IMR-90 (cell line): ENCODE results near the gene PHACTR3. TPM values are rescaled to one million over a fixed set of nuclear protein-coding genes. Genes with fewer than 3 reads are reported as not detected.

Experiments
- ATAC-seq: fragments of 200-7000 bp; cut with Tn5 transposase; 2 replicates; pipeline ENCODE4 v1.9.1; 2020; ENCODE audit warnings: low read depth, mild to moderate bottlenecking, moderate library complexity
- BruUV-seq: library from RNA; stranded (reverse); fragments of 400-500 nt; replicated peaks from 2 replicates; lab custom pipeline; 2021; lab: Mats Ljungman, UMichigan
- CTCF ChIA-PET: fragments of 300-600 bp; formaldehyde crosslinking; extraction: SDS; loops from one replicate; lab custom pipeline; 2021; ENCODE audit warnings: antibody characterized with exemption; lab: Yijun Ruan, JAX
- POLR2A ChIA-PET: fragments of 300-600 bp; sonication (Branson Sonifier 250); formaldehyde crosslinking; loops from one replicate; lab custom pipeline; 2022; ENCODE audit warnings: antibody characterized with exemption; ENCODE audit not compliant: unreplicated experiment; lab: Charles Lee
- DNase-seq: peaks from one replicate; pipeline ENCODE4 v3.0.0; 2013
- H2AFZ ChIP-seq: replicated peaks from 2 replicates; pipeline ENCODE3; 2013; ENCODE audit warnings: low read length, mild to moderate bottlenecking; ENCODE audit not compliant: poor library complexity
- H2AK5ac ChIP-seq: 2 replicates; pipeline ENCODE4 v1.6.1; 2013; ENCODE audit warnings: low read depth, low read length, inconsistent platforms
- H2AK9ac ChIP-seq: replicated peaks from 2 replicates; pipeline ENCODE3; 2013; ENCODE audit warnings: mild to moderate bottlenecking, low read depth, low read length, moderate library complexity; ENCODE audit not compliant: poor library complexity
- H2BK120ac ChIP-seq: 2 replicates; pipeline ENCODE4 v1.6.1; 2013; ENCODE audit warnings: low read depth, low read length, inconsistent platforms
- H2BK15ac ChIP-seq: 3 replicates; pipeline ENCODE4 v1.6.1; 2013; ENCODE audit warnings: low read depth, low read length, inconsistent platforms
- H2BK20ac ChIP-seq: 2 replicates; pipeline ENCODE4 v1.6.1; 2013; ENCODE audit warnings: low read depth, mild to moderate bottlenecking, inconsistent platforms, low read length, moderate library complexity
- H2BK5ac ChIP-seq: 2 replicates; pipeline ENCODE4 v1.6.1; 2013; ENCODE audit warnings: mild to moderate bottlenecking, low read depth, low read length, inconsistent platforms; ENCODE audit not compliant: poor library complexity, severe bottlenecking
- H3K14ac ChIP-seq: replicated peaks from 2 replicates; pipeline ENCODE4 v1.6.1; 2013; ENCODE audit warnings: low read depth, low read length, inconsistent platforms
- H3K18ac ChIP-seq: 2 replicates; pipeline ENCODE4 v1.6.1; 2013; ENCODE audit warnings: low read depth, low read length, control low read depth
- H3K23ac ChIP-seq: 2 replicates; pipeline ENCODE4 v1.6.1; 2013; ENCODE audit warnings: low read depth, low read length, inconsistent platforms
- H3K27ac ChIP-seq: 2 replicates; pipeline ENCODE4 v1.5.1; 2013; ENCODE audit warnings: mild to moderate bottlenecking, control low read depth, low read length; ENCODE audit not compliant: insufficient read depth
- H3K27me3 ChIP-seq: 2 replicates; pipeline ENCODE4 v1.6.1; 2013; ENCODE audit warnings: low read length; ENCODE audit not compliant: control insufficient read depth, insufficient read depth
- H3K36me3 ChIP-seq: 2 replicates; pipeline ENCODE4 v1.6.1; 2013; ENCODE audit warnings: low read length, mixed read lengths; ENCODE audit not compliant: control insufficient read depth, insufficient read depth
- H3K4ac ChIP-seq: 2 replicates; pipeline ENCODE4 v1.6.1; 2013; ENCODE audit warnings: low read depth, low read length, inconsistent platforms
- H3K4me1 ChIP-seq: 2 replicates; pipeline ENCODE4 v1.6.1; 2013; ENCODE audit warnings: low read length, mixed read lengths; ENCODE audit not compliant: control insufficient read depth, insufficient read depth
- H3K4me2 ChIP-seq: 2 replicates; pipeline ENCODE4 v1.6.1; 2013; ENCODE audit warnings: low read depth, mild to moderate bottlenecking, control low read depth, low read length, moderate library complexity
- H3K4me3 ChIP-seq: 2 replicates; pipeline ENCODE4 v1.5.1; 2013; ENCODE audit warnings: low read depth, mild to moderate bottlenecking, control low read depth, low read length, moderate library complexity; ENCODE audit not compliant: insufficient read depth
- H3K56ac ChIP-seq: 2 replicates; pipeline ENCODE4 v1.6.1; 2013; ENCODE audit warnings: low read length, inconsistent platforms; ENCODE audit not compliant: insufficient read depth; ENCODE audit errors: extremely low read depth
- H3K79me1 ChIP-seq, 2 experiments: 2 replicates each; pipeline ENCODE4 v1.6.1; 2013; ENCODE audit warnings: low read length in 2 of 2, inconsistent platforms in 1 of 2, low read depth in 1 of 2
- H3K9ac ChIP-seq: 2 replicates; pipeline ENCODE4 v1.6.1; 2013; ENCODE audit warnings: low read depth, low read length, control low read depth
- H3K9me1 ChIP-seq: 2 replicates; pipeline ENCODE4 v1.6.1; 2013; ENCODE audit warnings: low read length, inconsistent platforms; ENCODE audit not compliant: insufficient read depth
- H3K9me3 ChIP-seq: 2 replicates; pipeline ENCODE4 v1.6.1; 2013; ENCODE audit warnings: low read length; ENCODE audit not compliant: control insufficient read depth, insufficient read depth
- H4K20me1 ChIP-seq: 2 replicates; pipeline ENCODE4 v1.6.1; 2013; ENCODE audit warnings: low read length, inconsistent platforms; ENCODE audit not compliant: insufficient read depth
- H4K5ac ChIP-seq: 2 replicates; pipeline ENCODE4 v1.6.1; 2013; ENCODE audit warnings: mild to moderate bottlenecking, low read depth, low read length, control low read depth
- H4K8ac ChIP-seq, 2 experiments: 2 replicates each; pipeline ENCODE4 v1.6.1; 2013; ENCODE audit warnings: low read depth in 2 of 2, low read length in 2 of 2, control low read depth in 1 of 2, inconsistent platforms in 1 of 2
- H4K91ac ChIP-seq: 2 replicates; pipeline ENCODE4 v1.6.1; 2013; ENCODE audit warnings: low read depth, low read length, inconsistent platforms; ENCODE audit not compliant: insufficient read depth
- BHLHE40 ChIP-seq: fragments of 150-350 bp; IDR thresholded peaks from 2 replicates; pipeline ENCODE4 v1.6.1; 2016; ENCODE audit warnings: mild to moderate bottlenecking, low read depth, low read length
- CEBPB ChIP-seq: IDR thresholded peaks from 2 replicates; pipeline ENCODE4 v1.6.1; 2012; ENCODE audit warnings: low read depth, low read length, improper control_type of control experiment
- CHD1 ChIP-seq: IDR thresholded peaks from 2 replicates; pipeline ENCODE4 v1.6.1; 2012; ENCODE audit warnings: low read depth, low read length, improper control_type of control experiment
- CTCF ChIP-seq: conservative IDR thresholded peaks from 2 replicates; pipeline ENCODE4 v1.5.1; 2012; ENCODE audit warnings: mild to moderate bottlenecking, low read depth, low read length, improper control_type of control experiment
- ELK1 ChIP-seq: fragments of 150-350 bp; IDR thresholded peaks from 2 replicates; pipeline ENCODE4 v1.6.1; 2016; ENCODE audit warnings: low read depth, mild to moderate bottlenecking, low read length, moderate library complexity, borderline replicate concordance
- FOS ChIP-seq: fragments of 150-350 bp; IDR thresholded peaks from 2 replicates; pipeline ENCODE4 v1.6.1; 2016; ENCODE audit warnings: low read depth, low read length
- MAZ ChIP-seq: IDR thresholded peaks from 2 replicates; pipeline ENCODE4 v1.6.1; 2012; ENCODE audit warnings: low read depth, mild to moderate bottlenecking, low read length, improper control_type of control experiment, moderate library complexity, borderline replicate concordance
- MXI1 ChIP-seq: IDR thresholded peaks from 2 replicates; pipeline ENCODE4 v1.6.1; 2012; ENCODE audit warnings: low read depth, mild to moderate bottlenecking, low read length, moderate library complexity, borderline replicate concordance
- NFE2L2 ChIP-seq: fragments of 150-350 bp; IDR thresholded peaks from 2 replicates; pipeline ENCODE4 v1.6.1; 2016; ENCODE audit warnings: low read depth, mild to moderate bottlenecking, low read length
- POLR2A ChIP-seq: IDR thresholded peaks from 2 replicates; pipeline ENCODE4 v1.6.1; 2012; ENCODE audit warnings: mild to moderate bottlenecking, low read depth, low read length
- RAD21 ChIP-seq: IDR thresholded peaks from 2 replicates; pipeline ENCODE4 v1.6.1; 2012; ENCODE audit warnings: low read length, improper control_type of control experiment
- RCOR1 ChIP-seq: IDR thresholded peaks from 2 replicates; pipeline ENCODE4 v1.6.1; 2012; ENCODE audit warnings: mild to moderate bottlenecking, low read length, improper control_type of control experiment; ENCODE audit not compliant: insufficient replicate concordance
- RFX5 ChIP-seq: IDR thresholded peaks from 2 replicates; pipeline ENCODE4 v1.8.0; 2012; ENCODE audit warnings: low read depth, mild to moderate bottlenecking, low read length, moderate library complexity
- SMC3 ChIP-seq: fragments of 150-350 bp; IDR thresholded peaks from 2 replicates; pipeline ENCODE4 v1.6.1; 2016; ENCODE audit warnings: low read depth, mild to moderate bottlenecking, antibody characterized with exemption, low read length, moderate library complexity
- USF2 ChIP-seq: fragments of 150-350 bp; IDR thresholded peaks from 2 replicates; pipeline ENCODE4 v1.6.1; 2017; ENCODE audit warnings: mild to moderate bottlenecking, antibody characterized with exemption, low read length, low read depth
- WGBS, 2 experiments: methylation state at CpG; one replicate each; pipeline versions ENCODE4 v1.1.5 to v1.1.7; 2013; ENCODE audit warnings: missing lambda C conversion rate in 2 of 2; ENCODE audit not compliant: insufficient read length in 1 of 2; ENCODE audit errors: extremely low coverage in 2 of 2; 5-methylcytosine and 5-hydroxymethylcytosine counted together
- dilution Hi-C: fragments of 300-500 bp; cut with HindIII; formaldehyde crosslinking; loops from one replicate; pipeline ENCODE4 v1.14.3; 2018; ENCODE audit warnings: low sequenced_read_pairs; ENCODE audit not compliant: unreplicated experiment
- in situ Hi-C: fragments of 300-500 bp; cut with MboI; formaldehyde crosslinking; loops from 3 replicates; pipeline ENCODE4 v1.14.3; 2019; ENCODE audit warnings: low sequenced_read_pairs, inconsistent platforms, mixed read lengths
- intact Hi-C: fragments of 100-400 bp; cut with micrococcal nuclease; formaldehyde crosslinking; loops from 2 replicates; pipeline ENCODE4 v1.10.0; 2022
- polyA plus RNA-seq, 3 experiments: library from polyadenylated mRNA; depleted of rRNA; stranded (reverse); fragments of >200 nt; gene quantifications; 2 replicates each; pipeline ENCODE4 v1.2.3, GENCODE V29; 2012; ENCODE audit warnings: low replicate concordance in 1 of 3
- total RNA-seq: library from RNA; depleted of rRNA; stranded (reverse); fragments of >200 nt; gene quantifications from 2 replicates; pipeline ENCODE4 v1.2.3, GENCODE V29; 2012

PHACTR3 gene
- total and polyA plus RNA-seq, 2 of the 4 experiments (the other 2 are of a cell fraction), result not detected

GRCh38 chr20:59812286-59813125 is 208.2 kb downstream of the PHACTR3 start:
- Histone ChIP-seq H3K4me3 (no peak overlapping the region), H3K9ac (no peak overlapping the region), H3K79me1 (no peaks in the 10 kb centered on the region), H2BK20ac (no peak overlapping the region), H3K56ac (no peak overlapping the region), H4K5ac (no peak overlapping the region), H2BK5ac (no peak overlapping the region), H3K18ac (no peak overlapping the region), H3K23ac (no peak overlapping the region), H3K4me2 (no peak overlapping the region), H3K4ac (no peak overlapping the region), H2BK120ac (no peak overlapping the region), H2AFZ (no peak overlapping the region), H4K20me1 (no peaks in the 10 kb centered on the region), H3K9me1 (no peaks in the 10 kb centered on the region), H3K27ac (no peak overlapping the region), H3K36me3 (no peaks in the 10 kb centered on the region), H2BK15ac (no peak overlapping the region), H2AK9ac (no peak overlapping the region), H3K9me3 (peaks cover 2% of the 10 kb centered on the region; the same call in 1 of the 2 replicates), H3K14ac (no peak overlapping the region), H3K27me3 (no peaks in the 10 kb centered on the region), H2AK5ac (no peak overlapping the region), H4K91ac (no peak overlapping the region), H3K4me1 (no peaks in the 10 kb centered on the region), H4K8ac (no peak overlapping the region)
- ChIA-PET POLR2A (no interaction called here), CTCF (no interaction called here)
- no peak for DNase-seq
- dilution Hi-C loops, result no loop called here
- BruUV-seq, result no TSS peak
- WGBS, 2 experiments, result 55% methylated on average over 7 of the region's 23 CpGs; no CpG with 5 or more reads in 1 of the 2 experiments
- in situ Hi-C loops, result no loop called here
- intact Hi-C loops, result no loop called here
- no peak for ATAC-seq
- no peak for TF ChIP-seq RCOR1
- TF ChIP-seq CEBPB, result no peak
- no peak for TF ChIP-seq POLR2A
- no peak for TF ChIP-seq RAD21
- TF ChIP-seq NFE2L2, result no peak
- no peak for TF ChIP-seq MAZ
- no peak for TF ChIP-seq MXI1
- no peak for TF ChIP-seq ELK1
- TF ChIP-seq CTCF, result no peak
- no peak for TF ChIP-seq SMC3
- no peak for TF ChIP-seq FOS
- no peak for TF ChIP-seq BHLHE40
- no peak for TF ChIP-seq CHD1
- no peak for TF ChIP-seq USF2
- no peak for TF ChIP-seq RFX5
